Cardiac fibroblast (primary cell): ENCODE data around the gene NOL11.

Experiments used
- DNase-seq, 2 donors: peaks; one replicate each; pipeline versions ENCODE4 v3.0.0 to v3.0.0-alpha.2; 2010; ENCODE audit warnings: low read depth in 2 of 2
- H3K4me3 ChIP-seq, 2 donors: replicated peaks in 1 of 2; 1 replicate in 1 of 2; 2 replicates in 1 of 2; pipeline ENCODE4 v1.5.1; 2011; ENCODE audit warnings: low read depth in 2 of 2, low read length in 2 of 2, mild to moderate bottlenecking in 2 of 2, moderate library complexity in 1 of 2
- TF ChIP-seq, protein P1 (sequence below): IDR thresholded peaks from one replicate; pipeline ENCODE4 v1.5.1; 2011; ENCODE audit warnings: low read depth, mild to moderate bottlenecking, low read length, inconsistent platforms

The NOL11 gene

DNA sequence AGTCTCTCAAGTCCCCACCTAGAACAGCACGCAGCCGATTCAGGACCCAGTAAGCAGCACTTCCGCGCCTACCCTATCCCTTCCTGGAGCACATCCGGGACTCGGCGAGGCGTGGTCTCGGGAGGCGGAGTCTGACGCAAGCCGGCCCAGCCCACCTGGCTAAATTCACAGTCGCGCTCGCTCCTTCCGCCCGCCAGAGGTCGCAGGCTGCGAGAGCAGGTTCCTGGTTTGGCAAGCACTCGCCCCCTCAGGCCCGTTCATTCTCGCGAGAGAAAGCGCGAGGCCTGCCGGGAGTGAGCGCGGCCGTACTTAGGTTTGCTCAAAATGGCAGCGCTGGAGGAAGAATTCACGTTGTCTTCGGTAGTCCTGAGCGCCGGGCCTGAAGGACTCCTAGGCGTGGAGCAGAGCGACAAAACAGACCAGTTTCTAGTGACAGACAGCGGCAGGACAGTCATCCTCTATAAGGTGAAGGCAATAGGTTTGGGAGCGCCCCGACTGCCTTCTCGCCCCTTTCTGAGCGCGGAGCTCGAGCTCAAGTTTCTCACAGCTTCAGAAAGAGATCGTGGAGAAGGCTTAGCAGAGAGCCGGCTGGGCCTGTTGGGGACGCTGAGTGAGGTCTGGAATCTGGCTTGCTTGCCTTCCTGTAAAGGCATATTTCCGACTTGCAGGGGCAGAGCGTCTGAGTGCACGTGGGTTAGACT lies at the start of gene NOL11:
Gene NOL11, plus strand, starts transcription at position 313 of the 701 bp plus-strand sequence. Its CDS starts 12 bp downstream, at position 325.
- peak within 1 kb of the TSS; percentile 91 to 99 for H3K4me3 ChIP-seq
- DNase-seq = peak; percentile 99
- TF ChIP-seq, protein P1, sequence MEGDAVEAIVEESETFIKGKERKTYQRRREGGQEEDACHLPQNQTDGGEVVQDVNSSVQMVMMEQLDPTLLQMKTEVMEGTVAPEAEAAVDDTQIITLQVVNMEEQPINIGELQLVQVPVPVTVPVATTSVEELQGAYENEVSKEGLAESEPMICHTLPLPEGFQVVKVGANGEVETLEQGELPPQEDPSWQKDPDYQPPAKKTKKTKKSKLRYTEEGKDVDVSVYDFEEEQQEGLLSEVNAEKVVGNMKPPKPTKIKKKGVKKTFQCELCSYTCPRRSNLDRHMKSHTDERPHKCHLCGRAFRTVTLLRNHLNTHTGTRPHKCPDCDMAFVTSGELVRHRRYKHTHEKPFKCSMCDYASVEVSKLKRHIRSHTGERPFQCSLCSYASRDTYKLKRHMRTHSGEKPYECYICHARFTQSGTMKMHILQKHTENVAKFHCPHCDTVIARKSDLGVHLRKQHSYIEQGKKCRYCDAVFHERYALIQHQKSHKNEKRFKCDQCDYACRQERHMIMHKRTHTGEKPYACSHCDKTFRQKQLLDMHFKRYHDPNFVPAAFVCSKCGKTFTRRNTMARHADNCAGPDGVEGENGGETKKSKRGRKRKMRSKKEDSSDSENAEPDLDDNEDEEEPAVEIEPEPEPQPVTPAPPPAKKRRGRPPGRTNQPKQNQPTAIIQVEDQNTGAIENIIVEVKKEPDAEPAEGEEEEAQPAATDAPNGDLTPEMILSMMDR = peak; percentile 91

DNA sequence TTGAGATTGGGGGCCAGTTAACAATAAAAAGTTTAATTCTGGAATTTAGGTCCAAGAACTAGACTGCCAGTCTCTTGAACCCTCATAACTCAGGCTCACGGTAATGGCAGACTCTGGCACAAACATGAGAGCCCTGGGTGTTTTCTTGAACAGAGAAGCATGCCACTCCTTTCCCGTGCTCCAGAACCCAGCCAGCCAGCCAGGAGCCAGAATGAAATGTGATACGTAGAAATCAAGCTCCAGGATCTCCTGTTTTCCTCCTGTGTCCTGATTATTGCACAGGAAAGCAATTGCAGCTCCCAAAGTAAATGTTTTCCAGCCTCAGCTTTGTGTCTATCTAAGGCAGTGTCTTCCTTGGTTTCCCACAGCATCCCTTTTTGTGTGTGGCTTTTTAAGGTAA lies 46.2 kb upstream of the NOL11 start:
- DNase-seq = peak in 1 of 2 donors; percentile 13
- no peak overlapping the region for H3K4me3 ChIP-seq
- TF ChIP-seq, protein P1 = no peak

DNA sequence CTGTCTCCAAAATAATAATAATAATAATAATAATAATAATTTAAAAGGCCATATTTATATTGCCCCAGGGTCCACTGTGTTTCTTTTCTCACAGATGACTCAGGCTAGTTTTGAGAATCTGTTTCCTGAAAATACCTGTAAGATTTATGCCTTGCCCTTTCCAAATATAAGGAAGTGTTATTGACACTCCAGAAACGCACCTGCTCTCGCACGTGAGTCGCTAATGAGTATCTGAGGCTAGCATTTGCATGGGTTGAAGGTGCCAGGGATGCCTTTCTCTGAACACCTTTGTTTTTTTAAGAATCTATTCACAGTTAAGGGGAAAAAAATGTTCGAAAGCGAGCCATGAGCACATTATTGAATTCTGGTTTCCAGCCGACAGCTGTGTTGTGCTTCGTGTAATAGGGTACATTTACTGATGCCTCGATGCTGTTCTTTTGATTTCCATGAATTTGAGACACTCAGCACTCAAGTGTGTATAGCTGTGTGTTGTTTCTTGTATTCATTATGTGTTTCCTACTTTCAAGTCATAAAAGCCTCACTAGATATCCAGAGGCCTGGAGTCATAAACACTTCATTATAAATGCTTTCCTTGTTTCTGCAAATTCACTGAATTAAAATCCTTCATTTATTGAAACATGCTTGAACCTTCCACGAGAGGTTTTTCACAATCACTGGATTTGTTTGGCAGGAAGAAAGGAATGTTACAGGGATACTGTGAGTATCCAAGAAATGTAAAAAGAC lies 45.0 kb upstream of the NOL11 start:
- no peak overlapping the region for H3K4me3 ChIP-seq
- DNase-seq = no peak
- TF ChIP-seq, protein P1 = no peak

DNA sequence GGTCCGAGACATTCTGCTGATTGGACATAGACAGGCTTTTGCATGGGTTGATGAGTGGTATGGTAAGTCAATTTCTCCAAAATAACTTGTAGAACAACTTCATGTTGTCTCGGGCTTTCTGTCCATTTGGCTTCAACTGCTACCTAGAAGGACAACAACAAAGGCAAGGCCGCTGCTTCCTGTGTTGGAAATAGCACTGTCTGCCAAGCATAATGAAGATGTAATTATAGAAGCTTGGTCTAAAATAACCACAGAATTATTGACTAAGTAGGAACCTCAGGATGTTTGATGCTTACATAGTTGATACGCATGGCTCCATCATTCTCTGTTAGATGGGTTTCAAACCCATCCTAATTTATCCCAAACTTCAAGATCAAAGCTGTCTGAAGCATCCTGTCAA lies 42.3 kb upstream of the NOL11 start:
- TF ChIP-seq, protein P1 = no peak
- DNase-seq = no peak
- no peak overlapping the region for H3K4me3 ChIP-seq

DNA sequence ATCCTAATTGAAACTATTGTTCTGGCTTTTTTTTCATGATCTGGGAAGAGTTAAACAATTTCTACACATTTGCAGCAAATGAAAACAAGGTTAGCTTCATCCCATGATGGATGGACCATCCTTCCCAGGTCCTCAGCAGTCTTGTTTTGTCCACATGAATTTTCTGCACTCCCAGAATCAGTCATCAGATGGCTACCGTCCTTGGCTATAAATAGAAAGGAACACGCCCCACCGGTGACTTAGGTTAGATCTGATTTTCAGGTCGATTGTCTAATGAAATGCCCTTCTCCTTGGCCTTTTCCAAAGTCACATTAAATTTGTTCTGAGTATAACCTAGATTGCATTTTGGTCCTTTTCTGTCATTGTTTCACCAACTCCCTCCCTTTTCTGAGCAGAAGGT lies 41.4 kb upstream of the NOL11 start:
- no peak for DNase-seq
- no peak overlapping the region for H3K4me3 ChIP-seq
- TF ChIP-seq, protein P1 = no peak

DNA sequence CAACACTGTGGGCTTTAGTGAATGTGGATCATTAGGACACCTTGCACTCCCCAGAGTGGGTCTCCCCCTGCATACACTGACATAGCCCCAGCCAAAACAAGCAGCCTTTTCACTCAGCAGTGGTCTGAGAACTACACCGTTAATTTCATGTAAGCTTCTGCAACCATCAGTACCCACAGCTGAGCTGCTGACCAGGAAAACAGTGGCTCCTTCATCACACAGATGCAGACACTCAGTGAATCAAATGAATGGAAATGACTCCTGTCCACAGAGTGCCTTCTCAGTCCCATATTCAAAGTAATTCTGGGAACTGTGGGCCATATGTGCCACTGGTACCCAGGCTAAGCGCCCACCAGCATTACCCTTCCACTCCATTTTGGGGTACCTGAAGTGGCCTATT lies 39.3 kb upstream of the NOL11 start:
- no peak for DNase-seq
- TF ChIP-seq, protein P1 = no peak
- no peak overlapping the region for H3K4me3 ChIP-seq
